WERI-Rb-1 (cell line): Measurements from ENCODE around the gene FAM111A.

Experiments
- DNase-seq: peaks from one replicate; pipeline ENCODE4 v3.0.0-alpha.2; 2020
- H3K27ac ChIP-seq: fragments of 250-450 bp; sonication (Bioruptor Pico); 2 replicates; pipeline ENCODE4 v1.5.1; 2020; ENCODE audit warnings: mild to moderate bottlenecking, moderate library complexity
- H3K27me3 ChIP-seq: fragments of 250-450 bp; sonication (Bioruptor Pico); 2 replicates; pipeline ENCODE4 v1.5.1; 2021; ENCODE audit warnings: mild to moderate bottlenecking, low read depth, moderate library complexity; ENCODE audit not compliant: insufficient read depth, severe bottlenecking
- H3K36me3 ChIP-seq: fragments of 250-450 bp; sonication (Bioruptor Pico); 2 replicates; pipeline ENCODE4 v1.5.1; 2020; ENCODE audit warnings: mild to moderate bottlenecking, moderate library complexity
- H3K4me3 ChIP-seq: 2 replicates; pipeline ENCODE4 v1.5.1; 2011; ENCODE audit warnings: low read depth, mild to moderate bottlenecking, control low read depth, low read length
- H3K9me3 ChIP-seq: fragments of 250-450 bp; sonication (Bioruptor Pico); 2 replicates; pipeline ENCODE4 v1.5.1; 2021; ENCODE audit warnings: mild to moderate bottlenecking, moderate library complexity; ENCODE audit not compliant: severe bottlenecking
- TF ChIP-seq, protein P1 (sequence below): IDR thresholded peaks from 2 replicates; pipeline ENCODE4 v1.5.1; 2011; ENCODE audit warnings: low read depth, mild to moderate bottlenecking, control low read depth, inconsistent platforms, low read length

Gene FAM111A

DNA sequence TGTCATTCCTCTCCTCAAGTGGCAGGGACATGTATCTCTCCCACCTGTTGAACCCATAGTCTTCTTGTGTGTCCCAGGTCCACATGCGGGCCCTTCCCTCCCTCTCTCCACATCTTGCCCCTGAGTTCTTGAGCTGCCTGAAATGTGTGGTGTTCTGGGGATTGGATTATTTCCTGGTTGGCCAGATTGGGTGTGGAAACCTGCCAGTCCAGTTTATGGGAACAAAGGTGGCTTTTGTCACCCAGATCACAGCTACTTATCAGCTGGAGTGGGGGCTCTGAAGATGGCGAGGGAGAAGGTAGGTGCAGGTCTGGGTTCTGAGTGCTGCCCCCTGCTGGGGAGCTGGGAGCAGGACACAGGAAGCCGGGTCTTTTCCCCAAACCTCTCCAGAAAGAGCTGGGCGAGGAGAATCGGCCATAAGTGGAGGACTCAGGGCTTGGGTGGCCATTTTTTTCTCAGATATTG, 43.5 kb downstream of the FAM111A start:
- DNase-seq: peak; percentile 11
- no peaks in the 10 kb centered on the region for H3K9me3 ChIP-seq
- H3K4me3 ChIP-seq: no peak overlapping the region
- TF ChIP-seq, protein P1, sequence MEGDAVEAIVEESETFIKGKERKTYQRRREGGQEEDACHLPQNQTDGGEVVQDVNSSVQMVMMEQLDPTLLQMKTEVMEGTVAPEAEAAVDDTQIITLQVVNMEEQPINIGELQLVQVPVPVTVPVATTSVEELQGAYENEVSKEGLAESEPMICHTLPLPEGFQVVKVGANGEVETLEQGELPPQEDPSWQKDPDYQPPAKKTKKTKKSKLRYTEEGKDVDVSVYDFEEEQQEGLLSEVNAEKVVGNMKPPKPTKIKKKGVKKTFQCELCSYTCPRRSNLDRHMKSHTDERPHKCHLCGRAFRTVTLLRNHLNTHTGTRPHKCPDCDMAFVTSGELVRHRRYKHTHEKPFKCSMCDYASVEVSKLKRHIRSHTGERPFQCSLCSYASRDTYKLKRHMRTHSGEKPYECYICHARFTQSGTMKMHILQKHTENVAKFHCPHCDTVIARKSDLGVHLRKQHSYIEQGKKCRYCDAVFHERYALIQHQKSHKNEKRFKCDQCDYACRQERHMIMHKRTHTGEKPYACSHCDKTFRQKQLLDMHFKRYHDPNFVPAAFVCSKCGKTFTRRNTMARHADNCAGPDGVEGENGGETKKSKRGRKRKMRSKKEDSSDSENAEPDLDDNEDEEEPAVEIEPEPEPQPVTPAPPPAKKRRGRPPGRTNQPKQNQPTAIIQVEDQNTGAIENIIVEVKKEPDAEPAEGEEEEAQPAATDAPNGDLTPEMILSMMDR: peak; percentile 65
- no peak overlapping the region for H3K27ac ChIP-seq
- H3K27me3 ChIP-seq: peaks cover 85% of the 10 kb centered on the region
- no peaks in the 10 kb centered on the region for H3K36me3 ChIP-seq

DNA sequence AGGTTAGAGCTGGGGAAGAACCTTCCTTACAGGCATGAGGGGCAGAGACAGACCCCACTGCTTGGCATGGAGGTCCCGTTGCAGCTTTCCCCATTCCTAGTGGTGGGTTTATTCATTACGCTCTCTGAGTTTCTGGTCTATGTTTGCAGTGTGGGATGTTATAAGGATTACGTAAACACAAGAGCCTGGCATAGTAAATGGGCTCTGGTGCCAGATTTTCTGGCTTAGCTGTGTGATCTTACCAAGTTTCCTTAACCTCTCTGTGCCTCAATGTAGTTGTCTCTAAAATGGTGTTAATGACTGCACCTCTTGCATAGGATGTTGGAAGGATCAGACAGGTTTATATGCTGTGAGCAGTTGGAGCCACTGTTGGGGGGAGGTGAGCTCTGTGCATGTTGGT, 44.4 kb downstream of the FAM111A start:
- Histone ChIP-seq H3K9me3 (no peaks in the 10 kb centered on the region), H3K27ac (no peak overlapping the region), H3K4me3 (no peak overlapping the region), H3K36me3 (no peaks in the 10 kb centered on the region), H3K27me3 (peaks cover 93% of the 10 kb centered on the region)
- no peak for DNase-seq
- TF ChIP-seq, protein P1: no peak

DNA sequence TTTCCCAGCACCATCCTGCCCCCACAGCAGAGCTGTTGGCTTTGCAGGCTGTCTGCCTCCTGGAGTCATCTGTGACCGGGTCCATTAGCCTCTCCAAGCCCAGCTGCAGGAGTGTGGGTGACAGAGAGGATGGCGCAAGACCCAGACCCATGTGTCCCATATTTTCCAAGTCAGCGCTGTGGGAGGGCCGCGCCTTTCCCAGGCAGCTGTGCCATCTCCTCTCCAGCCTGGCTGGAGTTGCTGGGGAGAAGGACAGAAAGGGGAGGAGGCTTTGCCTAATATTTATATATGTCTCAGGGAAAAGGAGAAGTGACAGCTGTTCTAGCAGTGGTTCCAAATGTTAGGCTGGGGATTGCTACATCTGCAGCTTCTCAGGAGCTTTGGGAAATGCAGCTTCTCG, 44.9 kb downstream of the FAM111A start:
- TF ChIP-seq, protein P1: no peak
- no peaks in the 10 kb centered on the region for H3K36me3 ChIP-seq
- DNase-seq: no peak
- H3K9me3 ChIP-seq: no peaks in the 10 kb centered on the region
- H3K4me3 ChIP-seq: no peak overlapping the region
- H3K27ac ChIP-seq: no peak overlapping the region
- peaks cover 97% of the 10 kb centered on the region for H3K27me3 ChIP-seq

DNA sequence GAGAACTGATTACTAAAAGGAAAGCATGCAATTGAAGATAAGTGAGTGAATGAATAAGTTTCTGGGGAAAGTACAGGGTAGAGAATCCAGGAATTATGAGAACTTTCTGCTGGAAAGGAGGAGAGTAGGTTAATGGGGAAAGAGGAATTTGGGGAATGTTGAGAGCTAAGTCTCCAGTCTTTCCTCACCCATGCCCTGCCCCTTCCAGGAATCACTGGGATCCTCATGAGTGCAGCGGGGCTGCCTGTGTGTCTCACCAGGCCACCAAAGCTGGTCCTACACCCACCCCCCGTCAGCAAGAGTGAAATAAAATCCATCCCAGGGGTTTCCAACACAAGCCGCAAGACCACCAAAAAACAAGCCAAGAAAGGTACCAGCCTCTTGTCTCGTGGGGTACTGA, 46.3 kb downstream of the FAM111A start:
- H3K9me3 ChIP-seq: no peaks in the 10 kb centered on the region
- no peak overlapping the region for H3K27ac ChIP-seq
- TF ChIP-seq, protein P1: no peak
- no peaks in the 10 kb centered on the region for H3K36me3 ChIP-seq
- H3K27me3 ChIP-seq: peaks cover 96% of the 10 kb centered on the region
- no peak overlapping the region for H3K4me3 ChIP-seq
- DNase-seq: no peak

DNA sequence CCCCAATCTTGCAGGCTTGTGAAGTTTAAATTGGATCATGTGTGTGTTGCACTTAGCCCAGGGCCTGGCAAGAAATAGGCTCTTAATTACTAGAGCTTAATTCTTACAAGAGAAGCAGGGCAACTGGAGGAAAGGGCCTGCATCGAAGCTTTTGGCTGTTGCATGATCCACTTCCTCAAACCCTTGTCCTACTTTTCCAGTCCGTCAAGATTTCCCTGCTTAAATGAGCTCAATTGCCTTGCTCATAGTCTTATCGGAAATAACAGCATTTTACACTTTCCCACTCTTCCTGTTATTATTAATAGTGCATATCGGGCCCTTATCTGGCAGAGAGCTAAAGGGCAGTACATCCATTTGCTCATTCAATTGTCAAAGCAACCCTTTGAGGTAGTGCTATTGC, 47.3 kb downstream of the FAM111A start:
- TF ChIP-seq, protein P1: no peak
- H3K36me3 ChIP-seq: no peaks in the 10 kb centered on the region
- H3K4me3 ChIP-seq: no peak overlapping the region
- H3K9me3 ChIP-seq: no peaks in the 10 kb centered on the region
- no peak for DNase-seq
- peaks cover 97% of the 10 kb centered on the region for H3K27me3 ChIP-seq
- no peak overlapping the region for H3K27ac ChIP-seq

DNA sequence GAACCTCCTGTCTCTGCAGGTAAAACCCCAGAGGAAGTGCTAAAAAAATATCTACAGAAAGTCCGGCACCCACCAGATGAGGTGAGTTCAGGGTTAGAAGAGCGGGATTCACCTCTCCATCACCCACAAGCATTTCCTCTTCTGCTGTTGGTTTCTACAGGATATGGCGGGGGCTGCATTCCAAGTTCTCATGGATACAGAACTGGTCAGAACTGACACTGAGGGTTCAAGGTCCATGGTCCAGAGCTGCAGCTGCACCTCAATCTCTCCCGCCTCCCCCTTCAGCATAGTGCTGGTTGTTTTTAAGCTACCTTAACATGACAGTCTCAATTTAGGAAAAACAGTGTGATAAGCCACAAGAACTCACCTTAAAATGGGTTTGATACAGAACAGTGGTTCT, 48.4 kb downstream of the FAM111A start:
- no peak overlapping the region for H3K27ac ChIP-seq

More for the DNA sequence above, 48.4 kb downstream of the FAM111A start:
- TF ChIP-seq, protein P1: no peak
- DNase-seq: no peak
- peaks cover 96% of the 10 kb centered on the region for H3K27me3 ChIP-seq
- H3K9me3 ChIP-seq: no peaks in the 10 kb centered on the region
- no peaks in the 10 kb centered on the region for H3K36me3 ChIP-seq
- H3K4me3 ChIP-seq: no peak overlapping the region
